Stimulated activated CD8-positive, alpha-beta memory T cell treated with anti-CD3 and anti-CD28 coated beads, Interleukin-4, amount 100 ng/mL, for 1 hour (primary cell): ENCODE measurements around the gene B3GALNT2.

Experiments
- DNase-seq, 2 donors: peaks; one replicate each; pipeline ENCODE4 v3.0.0-alpha.2; 2020; ENCODE audit warnings: low read depth in 2 of 2, low spot score in 1 of 2

Gene B3GALNT2

DNA sequence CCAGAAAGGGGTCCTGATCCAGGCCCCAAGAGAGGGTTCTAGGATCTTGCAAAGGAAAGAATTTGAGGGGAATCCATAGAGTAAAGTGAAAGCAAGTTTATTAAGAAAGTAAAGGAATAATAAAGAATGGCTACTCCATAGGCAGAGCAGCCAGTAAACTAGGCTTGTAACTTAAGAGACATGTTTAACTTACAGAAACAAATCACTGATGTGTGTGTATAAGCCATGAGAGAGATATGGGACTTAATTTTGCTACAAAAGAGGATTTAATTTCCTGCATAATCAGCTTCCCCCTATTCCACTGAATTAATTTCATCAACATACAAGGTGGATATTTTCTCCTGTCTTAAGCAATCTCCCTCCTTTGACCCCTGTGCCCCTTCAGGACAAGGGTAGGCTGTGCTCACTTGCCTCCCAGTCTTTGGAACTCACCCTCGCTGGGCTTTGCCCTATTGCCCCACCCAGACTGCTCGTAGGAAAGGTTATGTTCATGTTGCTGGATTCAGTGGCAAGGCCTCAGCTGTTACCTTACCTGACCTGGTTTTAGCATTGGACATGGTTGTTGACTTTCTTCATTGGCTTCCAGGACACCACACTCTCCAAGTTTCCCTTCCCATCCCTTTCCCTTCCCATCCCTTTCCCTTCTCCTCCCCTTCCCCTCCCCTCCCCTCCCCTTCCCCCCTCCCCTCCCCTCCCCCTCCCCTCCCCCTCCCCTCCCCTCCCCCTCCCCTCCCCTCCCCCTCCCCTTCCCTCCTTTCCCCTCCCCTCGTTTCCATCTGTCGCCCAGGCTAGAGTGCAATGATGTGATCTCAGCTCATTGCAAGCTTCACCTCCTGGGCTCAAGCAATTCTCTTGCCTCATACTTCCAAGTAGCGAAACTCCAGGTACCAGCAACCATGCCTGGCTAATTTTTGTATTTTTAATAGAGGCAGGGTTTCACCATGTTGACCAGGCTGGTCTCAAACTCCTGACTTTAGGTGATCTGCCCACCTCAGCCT lies 92.5 kb downstream of the B3GALNT2 start:
- DNase-seq, result no peak

DNA sequence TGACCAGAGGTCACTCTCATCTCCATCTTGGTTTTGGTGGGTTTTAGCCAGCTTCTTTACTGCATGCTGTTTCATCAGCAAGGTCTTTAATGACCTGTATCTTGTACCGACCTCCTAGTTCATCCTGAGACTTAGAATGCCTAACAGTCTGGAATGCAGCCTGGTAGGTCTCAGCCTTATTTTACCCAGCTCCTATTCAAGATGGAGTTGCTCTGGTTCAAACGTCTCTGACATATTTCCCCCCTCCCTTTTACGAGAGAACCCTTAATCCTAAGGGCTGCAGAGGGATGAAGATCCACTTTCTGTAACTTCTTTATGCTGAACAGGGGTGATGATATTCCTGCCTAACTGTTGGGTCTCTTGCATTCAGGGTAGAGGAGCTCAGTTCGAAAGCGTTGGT lies 93.8 kb downstream of the B3GALNT2 start:
- DNase-seq, result no peak

DNA sequence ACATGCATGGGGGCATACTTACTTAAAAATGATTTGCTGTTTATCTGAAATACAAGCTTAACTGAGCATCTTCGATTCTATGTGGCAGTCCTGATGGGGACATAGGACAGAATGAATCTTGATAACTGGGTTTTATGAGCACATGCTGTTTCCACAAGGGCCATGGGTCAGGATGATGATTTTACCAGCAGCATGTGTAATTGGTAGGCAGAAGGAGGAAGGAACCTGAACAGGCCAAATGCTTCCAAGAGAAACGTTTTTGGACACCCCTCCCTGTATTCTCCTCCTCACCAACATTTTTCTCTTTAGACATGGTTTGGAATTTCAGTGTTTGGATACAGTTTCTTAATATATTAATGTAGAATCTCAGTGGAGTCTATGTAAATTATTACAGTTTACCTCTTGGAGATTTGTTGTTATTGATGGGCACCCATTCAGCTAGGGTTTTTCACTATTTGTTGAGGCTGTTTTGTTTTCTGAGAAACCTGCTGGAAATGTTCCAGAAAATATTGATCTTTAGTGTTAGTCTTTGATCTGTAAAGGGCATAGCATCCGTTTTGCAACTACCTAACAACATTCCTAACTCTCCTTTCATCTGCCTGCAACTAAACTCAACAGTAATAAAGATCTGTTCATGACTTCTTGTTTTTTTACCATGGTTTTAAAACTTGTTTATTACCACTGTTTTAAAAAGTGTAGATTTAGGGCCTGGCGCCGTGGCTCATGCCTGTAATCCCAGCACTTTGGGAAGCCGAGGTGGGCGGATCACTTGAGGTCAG lies 95.0 kb downstream of the B3GALNT2 start:
- DNase-seq, result no peak

DNA sequence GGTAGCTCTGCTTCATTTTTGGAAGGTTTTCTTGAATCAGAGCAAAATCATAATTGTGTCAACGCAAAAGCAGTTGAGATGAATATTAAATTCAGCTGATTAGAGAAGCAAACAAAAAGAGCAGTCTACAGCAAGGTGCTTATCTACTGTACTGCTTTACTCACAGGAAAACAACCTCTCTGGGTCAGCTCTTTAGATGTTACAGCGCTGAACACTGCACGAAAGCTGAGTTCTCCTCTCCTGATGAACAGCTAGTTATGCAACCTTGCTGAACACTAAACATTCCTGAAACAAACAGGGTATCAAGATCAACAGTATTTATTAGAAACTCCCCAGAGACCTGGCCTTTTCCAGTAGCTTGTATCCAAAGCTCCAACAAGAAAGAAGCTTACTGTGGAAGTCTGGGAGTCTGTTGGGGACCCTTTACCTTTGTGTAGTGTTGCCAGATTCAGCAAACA lies 95.7 kb downstream of the B3GALNT2 start:
- DNase-seq, result no peak

DNA sequence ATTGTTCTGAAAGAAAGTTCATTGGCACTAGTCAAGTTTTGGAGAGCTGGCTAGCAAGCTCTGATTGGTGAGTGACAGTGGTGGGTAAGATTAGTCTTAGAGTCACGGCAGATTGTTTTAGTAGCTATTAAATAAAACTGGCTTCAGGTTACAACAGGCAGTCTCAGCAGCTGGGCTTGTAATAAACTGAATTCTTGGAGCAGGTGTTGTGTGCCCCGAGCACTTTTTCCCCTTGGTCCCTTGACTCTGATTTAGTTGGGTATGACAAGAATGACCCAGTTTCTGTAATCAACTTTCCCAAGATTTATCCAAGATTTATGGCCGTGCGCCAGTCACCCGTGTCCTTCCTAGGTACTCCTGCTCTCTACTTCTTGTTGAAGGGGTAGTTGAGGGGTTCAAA lies 96.8 kb downstream of the B3GALNT2 start:
- no peak for DNase-seq

DNA sequence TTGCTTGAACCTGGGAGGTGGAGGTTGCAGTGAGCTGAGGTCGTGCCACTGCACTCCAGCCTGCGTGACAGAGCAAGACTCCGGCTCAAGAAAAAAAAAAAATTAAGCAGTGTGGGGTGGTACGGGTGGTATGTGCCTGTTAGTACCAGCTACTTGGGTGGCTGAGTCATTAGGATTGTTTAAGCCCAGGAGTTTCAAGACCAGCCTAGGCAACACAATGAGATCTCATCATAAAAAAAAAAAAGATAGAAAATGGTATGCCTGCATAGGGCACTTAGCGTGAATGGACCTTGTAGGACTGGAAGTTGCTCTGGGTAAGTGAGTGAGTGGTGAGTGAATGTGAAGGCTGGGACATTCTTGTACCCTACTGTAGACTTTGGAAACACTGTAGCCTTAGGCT lies 100.1 kb downstream of the B3GALNT2 start:
- DNase-seq, result no peak

DNA sequence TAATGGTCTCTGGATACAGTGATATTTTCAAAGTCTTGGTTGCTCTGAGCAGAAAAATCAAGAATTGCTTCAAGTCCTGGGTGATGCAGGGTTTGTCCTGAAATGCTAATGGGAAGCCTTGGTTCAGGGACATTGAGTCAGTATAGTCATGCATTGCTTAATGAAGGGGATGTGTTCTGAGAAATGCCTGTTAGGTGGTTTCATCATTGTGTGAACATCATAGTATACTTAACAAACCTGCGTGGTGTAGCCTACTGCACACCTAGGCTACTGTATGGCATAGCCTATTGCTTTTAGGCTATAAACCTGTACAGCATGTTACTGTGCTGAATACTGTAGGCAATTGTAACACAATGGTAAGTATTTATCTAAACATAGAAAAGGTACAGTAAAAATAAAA lies 100.7 kb downstream of the B3GALNT2 start:
- DNase-seq, result no peak

DNA sequence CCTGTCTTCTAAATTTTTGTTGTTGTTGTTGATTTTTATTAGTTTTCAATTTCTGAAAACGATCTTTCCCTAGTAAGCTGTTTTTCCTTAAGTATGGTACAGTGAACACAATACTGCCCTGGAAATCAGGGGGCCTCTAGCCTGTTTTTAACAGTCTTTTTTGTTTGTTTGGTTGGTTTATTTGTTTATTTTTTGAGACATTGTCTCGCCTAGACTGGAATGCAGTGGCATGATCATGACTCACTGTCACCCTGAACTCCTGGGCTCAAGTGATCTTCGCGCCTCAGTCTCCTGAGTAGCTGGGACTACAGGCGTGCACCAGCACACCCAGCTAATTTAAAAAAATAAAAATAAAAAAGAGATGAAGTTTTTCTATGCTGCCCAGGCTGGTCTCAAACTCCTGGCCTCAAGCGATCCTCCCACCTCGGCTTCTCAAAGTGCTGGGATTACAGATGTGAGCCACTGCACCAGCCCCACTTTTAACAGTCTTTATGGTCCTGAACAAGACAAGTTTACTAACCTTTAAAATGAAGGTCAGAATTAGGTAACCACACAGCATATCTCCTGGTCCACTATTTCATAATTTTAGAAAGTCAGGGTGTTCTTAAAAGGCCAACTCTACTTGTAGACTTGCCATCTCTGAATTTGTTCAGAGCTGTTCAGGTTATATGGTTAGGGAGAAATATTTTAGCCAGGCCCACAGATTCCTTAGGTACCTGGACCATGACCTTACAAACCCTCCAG lies 101.6 kb downstream of the B3GALNT2 start:
- DNase-seq, result no peak

DNA sequence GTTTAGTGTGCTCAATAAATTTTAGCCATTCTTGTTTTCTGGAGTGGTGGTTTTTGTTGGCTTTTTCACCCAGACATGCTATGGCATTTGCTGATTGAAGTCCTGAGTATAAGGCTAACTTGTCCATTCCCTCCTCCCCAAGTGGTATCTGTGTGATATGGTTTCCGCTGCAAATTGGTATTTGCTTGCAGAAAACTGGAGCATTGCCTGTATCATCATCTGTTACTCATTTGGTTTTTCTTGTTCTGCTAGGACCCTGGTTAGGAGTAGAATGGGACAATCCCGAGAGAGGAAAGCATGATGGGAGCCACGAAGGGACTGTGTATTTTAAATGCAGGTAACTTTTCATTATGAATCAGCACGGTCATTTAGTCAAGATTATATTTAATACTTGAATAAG lies 103.0 kb downstream of the B3GALNT2 start:
- DNase-seq, result no peak
